Endothelial cell of umbilical vein (primary cell): Measurements from ENCODE around the gene DHX40. TPM values are rescaled to one million over a fixed set of nuclear protein-coding genes. Genes with fewer than 3 reads are reported as not detected.

Experiments
- BruUV-seq: library from RNA; stranded (reverse); fragments of 400-500 nt; replicated peaks from 2 replicates; lab custom pipeline; 2021; lab: Mats Ljungman, UMichigan
- CTCF ChIA-PET: fragments of 300-600, 350-600 bp; sonication (Branson Sonifier 250); formaldehyde crosslinking; loops from one replicate; lab custom pipeline; 2021; ENCODE audit warnings: antibody characterized with exemption, inconsistent platforms; lab: Charles Lee
- POLR2A ChIA-PET: fragments of 300-600, 350-600 bp; sonication (Branson Sonifier 250); formaldehyde crosslinking; loops from one replicate; lab custom pipeline; 2021; ENCODE audit warnings: antibody characterized with exemption, inconsistent platforms; lab: Charles Lee
- DNase-seq: peaks from one replicate; pipeline ENCODE4 v3.0.0-alpha.2; 2011; ENCODE audit warnings: low read depth, low spot score
- FAIRE-seq: peaks from 2 replicates; lab custom pipeline; 2011; peaks lifted over from hg19 to GRCh38; lab: Jason Lieb, UNC
- H2AFZ ChIP-seq: 2 replicates; pipeline ENCODE4 v1.6.0; 2012; ENCODE audit warnings: low read depth, low read length, control low read depth, inconsistent platforms
- H3K27ac ChIP-seq: 2 replicates; pipeline ENCODE4 v1.5.1; 2011; ENCODE audit warnings: low read depth, mild to moderate bottlenecking, control low read depth, low read length, moderate library complexity; ENCODE audit not compliant: insufficient read depth
- H3K27me3 ChIP-seq, 2 experiments: 2 replicates each; pipeline versions ENCODE4 v1.6.0 to v1.6.1; 2011; ENCODE audit warnings: low read length in 2 of 2, mixed read lengths in 1 of 2; ENCODE audit not compliant: control insufficient read depth in 2 of 2, insufficient read depth in 2 of 2
- H3K36me3 ChIP-seq, 2 experiments: 2 replicates in 1 of 2; 3 replicates in 1 of 2; pipeline ENCODE4 v1.5.1; 2011; ENCODE audit warnings: low read length in 2 of 2, mild to moderate bottlenecking in 1 of 2, moderate library complexity in 1 of 2; ENCODE audit not compliant: control insufficient read depth in 2 of 2, insufficient read depth in 2 of 2; ENCODE audit errors: extremely low read depth in 1 of 2
- H3K4me1 ChIP-seq: 3 replicates; pipeline ENCODE4 v1.5.1; 2011; ENCODE audit warnings: mild to moderate bottlenecking, low read length; ENCODE audit not compliant: control insufficient read depth, insufficient read depth; ENCODE audit errors: extremely low read depth
- H3K4me2 ChIP-seq: 2 replicates; pipeline ENCODE4 v1.6.1; 2011; ENCODE audit warnings: low read length, control low read depth, mixed read lengths; ENCODE audit not compliant: insufficient read depth
- H3K4me3 ChIP-seq, 3 experiments: fragments of 200-600 bp in 1 of 3; sonication (generic), shearing (Covaris generic) in 1 of 3; replicated peaks in 1 of 3; 2 replicates each; pipeline ENCODE4 v1.5.1; 2011 to 2016; ENCODE audit warnings: control low read depth in 3 of 3, low read length in 3 of 3, mild to moderate bottlenecking in 2 of 3, inconsistent platforms in 1 of 3, low read depth in 1 of 3, moderate library complexity in 1 of 3; ENCODE audit not compliant: insufficient read depth in 1 of 3
- H3K79me2 ChIP-seq: 2 replicates; pipeline ENCODE4 v1.6.0; 2012; ENCODE audit warnings: low read length, inconsistent platforms; ENCODE audit not compliant: control insufficient read depth, insufficient read depth
- H3K9ac ChIP-seq: replicated peaks from 2 replicates; pipeline ENCODE3; 2011; ENCODE audit warnings: low read length, control low read depth; ENCODE audit not compliant: insufficient read depth; ENCODE audit errors: extremely low read depth
- H3K9me1 ChIP-seq: replicated peaks from 3 replicates; pipeline ENCODE4 v1.6.0; 2011; ENCODE audit warnings: mild to moderate bottlenecking, low read length; ENCODE audit not compliant: control insufficient read depth, insufficient read depth; ENCODE audit errors: extremely low read depth
- H3K9me3 ChIP-seq: replicated peaks from 2 replicates; pipeline ENCODE4 v1.5.1; 2012; ENCODE audit warnings: low read length, inconsistent platforms; ENCODE audit not compliant: control insufficient read depth, insufficient read depth
- H4K20me1 ChIP-seq: replicated peaks from 2 replicates; pipeline ENCODE3; 2011; ENCODE audit warnings: mild to moderate bottlenecking, low read length; ENCODE audit not compliant: control insufficient read depth, insufficient read depth; ENCODE audit errors: extremely low read depth
- CTCF ChIP-seq, 2 donors: IDR thresholded peaks; 1 replicate in 1 of 2; 2 replicates in 1 of 2; pipeline ENCODE4 v1.5.1; 2011; ENCODE audit warnings: low read length in 2 of 2, mild to moderate bottlenecking in 2 of 2, moderate library complexity in 2 of 2, control low read depth in 1 of 2, inconsistent platforms in 1 of 2, low read depth in 1 of 2; ENCODE audit not compliant: insufficient read depth in 1 of 2; ENCODE audit errors: extremely low read depth in 1 of 2
- EZH2 ChIP-seq: IDR thresholded peaks from 2 replicates; pipeline ENCODE4 v1.6.1; 2012; ENCODE audit warnings: borderline replicate concordance, low read depth, mild to moderate bottlenecking, moderate library complexity, low read length, inconsistent platforms; ENCODE audit not compliant: severe bottlenecking
- FOS ChIP-seq: IDR thresholded peaks from 2 replicates; pipeline ENCODE4 v1.6.1; 2011; ENCODE audit warnings: mild to moderate bottlenecking, low read length, moderate library complexity, borderline replicate concordance; ENCODE audit not compliant: insufficient read depth
- GATA2 ChIP-seq: IDR thresholded peaks from 2 replicates; pipeline ENCODE4 v1.7.0; 2011; ENCODE audit warnings: low read depth, mild to moderate bottlenecking, moderate library complexity, mixed read lengths, low read length; ENCODE audit not compliant: insufficient read length, insufficient read depth
- JUN ChIP-seq: IDR thresholded peaks from 2 replicates; pipeline ENCODE4 v1.6.1; 2011; ENCODE audit warnings: borderline replicate concordance, low read depth; ENCODE audit not compliant: insufficient read length, insufficient read depth
- MAX ChIP-seq: IDR thresholded peaks from 2 replicates; pipeline ENCODE4 v1.6.1; 2011; ENCODE audit not compliant: insufficient read depth, insufficient read length
- MYC ChIP-seq: IDR thresholded peaks from one replicate; pipeline ENCODE4 v1.6.1; 2011; ENCODE audit warnings: mild to moderate bottlenecking, low read depth, low read length
- POLR2A ChIP-seq: IDR thresholded peaks from 2 replicates; pipeline ENCODE4 v1.6.1; 2012; ENCODE audit warnings: low read depth, mild to moderate bottlenecking, control low read depth, low read length
- POLR2AphosphoS5 ChIP-seq: IDR thresholded peaks from 2 replicates; pipeline ENCODE4 v1.6.1; 2012; ENCODE audit warnings: low read depth, mild to moderate bottlenecking, control low read depth, low read length, moderate library complexity; ENCODE audit not compliant: insufficient read depth
- dilution Hi-C: fragments of 300-500 bp; cut with MboI; formaldehyde crosslinking; loops from one replicate; pipeline ENCODE4 v1.15.0; 2019; ENCODE audit warnings: low sequenced_read_pairs; ENCODE audit not compliant: extremely low pct_ligation_motif_present
- intact Hi-C: fragments of 100-400 bp; cut with micrococcal nuclease; formaldehyde crosslinking; loops from one replicate; pipeline ENCODE4 v1.10.0; 2022
- polyA plus RNA-seq, 4 experiments: library from polyadenylated mRNA; depleted of rRNA in 3 of 4; stranded (reverse) in 3 of 4; unstranded in 1 of 4; fragments of >200 nt; gene quantifications; 2 replicates each; pipeline versions ENCODE4 v1.2.1 to v1.2.3, GENCODE V29; 2011 to 2012; ENCODE audit warnings: missing spikeins in 1 of 4
- total RNA-seq: library from RNA; stranded (reverse); gene quantifications from 2 replicates; pipeline ENCODE4 v1.2.3, GENCODE V29; 2021

DHX40 gene
- total and polyA plus RNA-seq, 2 donors (not counting 3 experiments of a cell fraction or from before 2014, with no cell fraction given): 14.0 to 29.7 TPM

- no peak for FAIRE-seq
- dilution Hi-C loops: no loop called here
- Histone ChIP-seq H3K9me1 (no peaks in the 10 kb centered on the region), H4K20me1 (peaks cover 39% of the 10 kb centered on the region), H3K9ac (no peak overlapping the region), H3K27me3 (no peaks in the 10 kb centered on the region), H3K4me3 (no peak overlapping the region), H3K79me2 (peaks cover 99% of the 10 kb centered on the region), H3K36me3 (peaks cover 0 to 2% of the 10 kb centered on the region in 2 experiments), H3K9me3 (no peaks in the 10 kb centered on the region), H3K27ac (no peak overlapping the region), H2AFZ (no peak overlapping the region), H3K4me1 (peaks cover 24% of the 10 kb centered on the region), H3K4me2 (no peak overlapping the region)
- BruUV-seq: no TSS peak
- ChIA-PET POLR2A (interaction anchor here (1.0 kb wide), 1 partner anchor 8 kb away, joined by 3 read pairs; no protein-coding TSS in a partner anchor), CTCF (interaction anchor here (0.7 kb wide), 1 partner anchor 316 kb away, joined by 4 read pairs; no protein-coding TSS in a partner anchor)
- DNase-seq: no peak
- TF ChIP-seq GATA2 (no peak), POLR2AphosphoS5 (no peak), MYC (no peak), EZH2 (no peak), JUN (no peak), MAX (no peak), CTCF (IDR thresholded peaks at IDR 0.05; ENCODE audit: extremely low read depth in 1 of 2, insufficient read depth in 1 of 2, low read depth in 1 of 2, low read length in 2 of 2) (no peak), FOS (no peak), POLR2A (no peak)
- intact Hi-C loops: no loop called here
Measured at GRCh38 chr17:59627274-59627673, 61.9 kb downstream of the DHX40 start.
